ENCODE measurements around the gene SPTAN1. TPM values are rescaled to one million over a fixed set of nuclear protein-coding genes. Genes with fewer than 3 reads are reported as not detected.

The SPTAN1 gene
- total RNA-seq, 1 experiment from 2014 or later = 229 TPM

- in situ Hi-C loops (cut with HindIII; ENCODE audit: low pct_unique_long_range_greater_than_20kb, low sequenced_read_pairs) (no loop called here), intact Hi-C loops (cut with micrococcal nuclease; ENCODE audit: unreplicated experiment) (no loop called here)
- TF ChIP-seq SIN3A (IDR thresholded peaks at IDR 0.05; ENCODE audit: borderline replicate concordance, insufficient read depth, low read depth, low read length) (no peak), POLR2AphosphoS5 (IDR thresholded peaks at IDR 0.05; ENCODE audit: low read depth, low read length) (no peak), TCF7L2 (IDR thresholded peaks at IDR 0.05; ENCODE audit: low read depth, low read length) (no peak), CTCF (IDR thresholded peaks at IDR 0.05) (no peak)
- DNase-seq (ENCODE audit: low read depth, low spot score) = no peak
- Histone ChIP-seq H3K4me1 (ENCODE audit: control insufficient read depth, insufficient read depth, low read length) (peaks cover 24% of the 10 kb centered on the region), H3K36me3 (ENCODE audit: control insufficient read depth, insufficient read depth, low read length) (peaks cover 8% of the 10 kb centered on the region; the same call in 1 of the 2 replicates), H3K4me3 (ENCODE audit: low read depth in 2 of 2, low read length in 2 of 2) (no peak overlapping the region), H3K27ac (ENCODE audit: low read length) (0 out of 2 replicates have a peak overlapping the region, but pooled peaks have one; percentile 44), H3K27me3 (ENCODE audit: control insufficient read depth, insufficient read depth, low read length) (no peaks in the 10 kb centered on the region), H3K9me3 (ENCODE audit: control insufficient read depth, insufficient read depth, low read depth, low read length) (no peaks in the 10 kb centered on the region)
- BruUV-seq (replicated peaks) = no TSS peak
- POLR2A ChIA-PET = no interaction called here
- CTCF ChIA-PET = no interaction called here
- ATAC-seq = no peak
Observed at GRCh38 chr9:128629136-128629535, 76.7 kb downstream of the SPTAN1 start.

GRCh38 chr9:128629852-128630545 is 77.6 kb downstream of the SPTAN1 start:
- ATAC-seq (no peak), DNase-seq (ENCODE audit: low read depth, low spot score) (no peak)
- Histone ChIP-seq H3K4me3 (ENCODE audit: low read depth in 2 of 2, low read length in 2 of 2) (no peak overlapping the region), H3K27me3 (ENCODE audit: control insufficient read depth, insufficient read depth, low read length) (no peaks in the 10 kb centered on the region), H3K4me1 (ENCODE audit: control insufficient read depth, insufficient read depth, low read length) (peaks cover 33% of the 10 kb centered on the region), H3K36me3 (ENCODE audit: control insufficient read depth, insufficient read depth, low read length) (peaks cover 8% of the 10 kb centered on the region; the same call in 1 of the 2 replicates), H3K27ac (ENCODE audit: low read length) (peak overlapping the region; percentile 63; the same call in 1 of the 2 replicates), H3K9me3 (ENCODE audit: control insufficient read depth, insufficient read depth, low read depth, low read length) (no peaks in the 10 kb centered on the region)
- in situ Hi-C loops (cut with HindIII; ENCODE audit: low pct_unique_long_range_greater_than_20kb, low sequenced_read_pairs) (no loop called here), intact Hi-C loops (cut with micrococcal nuclease; ENCODE audit: unreplicated experiment) (no loop called here)
- CTCF ChIA-PET = no interaction called here
- POLR2A ChIA-PET = no interaction called here
- no TSS peak for BruUV-seq (replicated peaks)
- TF ChIP-seq CTCF (IDR thresholded peaks at IDR 0.05) = no peak
- no peak for TF ChIP-seq SIN3A (IDR thresholded peaks at IDR 0.05; ENCODE audit: borderline replicate concordance, insufficient read depth, low read depth, low read length)
- peak; percentile 37; the same call in 1 of the 2 replicates for TF ChIP-seq POLR2AphosphoS5 (IDR thresholded peaks at IDR 0.05; ENCODE audit: low read depth, low read length)
- no peak for TF ChIP-seq REST (IDR thresholded peaks at IDR 0.05; ENCODE audit: insufficient read depth in 1 of 2, low read depth in 2 of 2, low read length in 1 of 2)
